GM18502 (cell line): ENCODE measurements around the gene IL17RA.
"Not testable (repeated sequence)": the region's sequence is repeated elsewhere in the genome, so short reads cannot be mapped to it uniquely, and the experiment has no call there.

Source experiments
- ATAC-seq: cut with Tn5 transposase; IDR thresholded peaks from one replicate; pipeline ENCODE4 v1.9.1; 2021; ENCODE audit warnings: mild to moderate bottlenecking; ENCODE audit not compliant: unreplicated experiment, poor library complexity

Gene IL17RA

DNA sequence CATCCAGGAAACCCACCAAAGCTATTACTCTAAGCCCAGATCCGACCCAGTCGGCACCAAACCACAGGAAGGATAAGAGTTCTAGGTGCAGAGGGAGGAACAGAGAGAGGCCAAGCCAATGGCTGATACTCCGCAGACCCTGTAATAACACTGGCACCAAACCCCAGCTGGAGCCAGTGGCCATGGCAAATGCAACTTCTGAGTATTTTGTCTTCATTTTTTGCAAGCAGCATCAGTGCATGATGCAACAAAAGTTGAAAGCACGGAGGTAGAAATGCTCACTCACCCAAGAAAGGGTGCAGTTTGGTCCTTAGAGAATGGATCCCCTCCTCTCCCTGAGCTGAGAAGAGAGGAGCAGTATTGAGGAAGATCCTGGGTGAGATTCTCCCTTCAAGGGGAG is 33.5 kb downstream of the IL17RA start:
- ATAC-seq = no peak

DNA sequence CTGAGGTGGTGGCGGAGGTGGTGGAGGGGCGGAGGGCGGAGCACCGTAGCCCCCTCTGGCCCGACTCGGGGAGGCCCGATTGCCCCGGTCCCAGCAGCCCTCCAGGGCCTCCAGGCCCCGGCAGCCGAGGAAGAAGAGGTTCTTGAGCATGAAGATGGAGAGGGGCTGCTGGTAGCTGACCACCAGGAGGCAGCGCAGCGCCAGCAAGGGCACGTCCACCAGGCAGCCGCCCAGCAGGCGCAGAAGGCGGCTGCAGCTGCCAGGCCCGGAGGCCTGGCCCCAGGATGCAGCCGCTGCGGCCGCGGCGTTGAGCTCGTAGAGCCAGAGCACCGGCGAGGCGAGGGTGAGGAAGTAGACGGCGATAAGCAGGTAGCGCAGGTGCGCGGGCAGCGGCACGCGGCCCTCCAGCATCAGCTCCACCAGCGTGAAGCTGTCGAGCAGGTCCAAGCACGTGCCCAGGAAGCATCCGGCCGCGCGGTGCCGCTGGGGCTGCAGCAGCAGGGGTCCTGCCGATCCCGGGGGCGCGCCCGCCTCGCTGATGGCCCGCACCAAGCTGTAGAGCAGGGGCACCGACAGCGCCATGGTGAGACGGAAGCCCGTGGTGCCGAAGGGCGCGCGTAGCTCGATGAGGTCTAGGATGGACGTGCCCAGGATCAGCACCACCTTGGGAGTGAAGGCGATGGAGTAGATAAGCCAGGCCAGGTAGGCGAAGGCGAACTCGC is 34.8 kb downstream of the IL17RA start:
- no peak for ATAC-seq

DNA sequence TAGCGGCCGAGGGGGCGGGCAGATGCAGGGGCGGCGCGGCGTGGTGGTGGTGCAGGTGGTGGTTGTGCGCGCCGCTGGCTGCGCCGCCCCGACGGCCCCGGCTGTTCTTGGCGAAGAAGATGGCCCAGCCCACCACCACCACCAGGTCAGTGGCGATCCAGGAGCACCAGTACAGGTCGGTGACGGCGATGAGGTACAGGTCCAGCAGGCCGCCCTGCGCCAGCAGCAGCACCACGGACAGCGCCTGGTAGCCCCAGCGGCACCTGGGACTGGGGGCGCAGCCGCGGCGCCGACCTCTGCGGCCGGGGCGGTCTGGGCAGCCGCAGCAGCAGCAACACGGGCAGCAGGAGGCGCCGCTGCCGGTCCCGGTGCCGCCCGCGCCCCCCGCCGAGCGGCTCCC is 35.5 kb downstream of the IL17RA start:
- no peak for ATAC-seq

DNA sequence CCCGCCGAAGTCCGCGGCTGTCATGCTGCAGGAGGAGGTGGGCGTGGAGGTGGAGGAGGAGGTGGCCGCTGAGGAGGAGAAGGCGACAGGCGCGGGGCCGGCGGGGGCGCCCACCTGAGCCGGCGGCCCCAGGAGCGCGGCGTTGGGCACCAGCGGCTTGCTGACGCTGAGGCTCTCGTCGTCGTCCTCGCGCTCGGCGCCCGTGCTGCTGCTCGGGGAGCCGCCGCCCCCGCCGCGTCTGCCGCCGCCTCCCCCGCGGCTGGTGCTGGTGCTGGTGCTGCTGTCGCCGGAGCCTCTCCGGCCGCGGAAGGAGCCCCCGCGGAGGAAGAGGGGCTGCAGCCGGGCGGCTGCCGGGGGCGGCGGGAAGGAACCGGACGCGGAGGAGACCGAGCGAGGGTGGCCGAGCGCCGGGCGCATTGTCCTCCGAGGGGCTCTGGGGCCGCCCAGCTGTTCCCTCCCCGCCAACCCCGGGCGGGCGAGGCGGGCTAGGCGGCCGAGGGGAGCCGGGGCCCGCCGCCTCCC is 36.0 kb downstream of the IL17RA start:
- no peak for ATAC-seq

GRCh38 chr22:17121233-17122195 is 36.7 kb downstream of the IL17RA start, which contains the start of gene TMEM121B:
Gene TMEM121B (minus strand): TSS chr22:17121360. CDS start chr22:17121127, 233 bp downstream.
- no peak for ATAC-seq

GRCh38 chr22:17130199-17130598 is 45.4 kb downstream of the IL17RA start:
- ATAC-seq = no peak

DNA sequence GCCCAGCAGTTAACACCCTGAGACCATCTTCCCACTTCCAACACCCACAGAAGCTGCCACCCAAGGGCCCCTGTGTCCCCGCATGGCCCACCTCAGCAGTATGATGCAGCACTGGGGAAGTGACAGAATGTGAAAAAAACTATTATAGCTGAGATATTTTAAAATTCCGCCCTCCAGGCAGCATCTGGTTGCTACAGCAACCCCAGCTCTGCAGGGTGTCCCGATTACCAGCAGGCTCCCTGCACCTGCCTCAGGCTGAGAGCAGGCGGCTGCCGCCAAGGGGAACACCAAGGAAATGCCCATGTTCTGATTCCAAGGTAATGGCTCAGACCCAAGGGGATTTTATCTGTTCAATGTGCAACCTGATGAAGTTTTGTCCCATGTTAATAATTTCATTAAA is 46.9 kb downstream of the IL17RA start:
- ATAC-seq = no peak

DNA sequence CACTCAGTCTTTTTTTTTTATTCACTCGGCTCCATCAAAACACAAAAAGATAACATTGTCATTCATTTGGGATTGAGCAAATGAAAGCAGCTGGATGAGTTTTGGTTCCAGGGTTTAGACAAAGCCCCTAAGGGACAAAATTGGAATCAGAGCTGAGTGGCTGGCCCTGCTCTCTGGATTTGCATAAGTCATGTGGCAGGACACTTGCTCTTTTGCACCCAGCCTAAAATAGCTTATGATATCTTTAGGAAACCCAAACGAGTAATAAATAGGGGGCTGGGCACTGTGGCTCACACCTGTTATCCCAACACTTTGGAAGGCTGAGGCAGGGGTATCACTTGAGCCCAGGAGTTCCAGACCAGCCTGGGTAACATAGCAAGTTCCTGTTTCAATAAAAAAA is 47.3 kb downstream of the IL17RA start:
- ATAC-seq = no peak

DNA sequence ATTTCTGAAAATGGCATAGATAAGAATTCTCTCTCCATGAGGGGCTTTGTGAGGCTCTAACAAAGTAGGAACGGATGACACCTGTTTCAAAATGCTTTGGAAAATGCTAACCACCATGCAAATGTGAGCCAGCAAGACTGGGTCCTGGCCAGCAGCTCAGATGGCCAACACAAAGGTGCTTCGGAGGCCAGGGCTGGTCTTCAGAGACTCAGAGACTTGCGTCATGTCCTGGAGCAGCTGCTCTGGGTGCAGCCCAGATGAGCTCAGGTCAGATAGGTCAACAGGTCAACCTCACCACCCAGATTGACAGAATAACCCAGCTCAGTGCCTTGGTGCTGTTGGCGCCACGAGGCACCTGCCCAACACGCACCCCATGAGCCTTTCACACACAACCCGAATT is 48.3 kb downstream of the IL17RA start:
- no peak for ATAC-seq

- no peak for ATAC-seq
Observed at GRCh38 chr22:17135153-17135760, 50.5 kb downstream of the IL17RA start.

DNA sequence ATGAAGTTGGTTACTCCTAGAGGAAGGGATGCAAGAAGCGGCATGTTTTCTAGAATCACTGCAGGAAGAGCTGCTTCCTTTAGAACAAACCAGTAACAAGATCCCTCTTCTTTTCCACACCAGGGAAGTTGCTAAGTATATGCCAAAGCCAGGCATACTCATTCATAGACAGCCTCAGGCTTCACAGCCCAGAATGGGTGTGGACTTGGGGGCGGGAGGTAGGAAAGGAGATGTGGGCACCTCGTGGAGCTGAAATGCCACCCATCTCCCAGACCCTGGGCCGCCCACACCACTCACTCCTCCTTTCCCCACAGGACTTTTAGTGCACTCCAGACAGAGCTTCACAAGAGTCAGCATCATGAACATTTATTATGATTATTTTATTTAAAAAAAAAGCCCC is 52.4 kb downstream of the IL17RA start:
- ATAC-seq = no peak

DNA sequence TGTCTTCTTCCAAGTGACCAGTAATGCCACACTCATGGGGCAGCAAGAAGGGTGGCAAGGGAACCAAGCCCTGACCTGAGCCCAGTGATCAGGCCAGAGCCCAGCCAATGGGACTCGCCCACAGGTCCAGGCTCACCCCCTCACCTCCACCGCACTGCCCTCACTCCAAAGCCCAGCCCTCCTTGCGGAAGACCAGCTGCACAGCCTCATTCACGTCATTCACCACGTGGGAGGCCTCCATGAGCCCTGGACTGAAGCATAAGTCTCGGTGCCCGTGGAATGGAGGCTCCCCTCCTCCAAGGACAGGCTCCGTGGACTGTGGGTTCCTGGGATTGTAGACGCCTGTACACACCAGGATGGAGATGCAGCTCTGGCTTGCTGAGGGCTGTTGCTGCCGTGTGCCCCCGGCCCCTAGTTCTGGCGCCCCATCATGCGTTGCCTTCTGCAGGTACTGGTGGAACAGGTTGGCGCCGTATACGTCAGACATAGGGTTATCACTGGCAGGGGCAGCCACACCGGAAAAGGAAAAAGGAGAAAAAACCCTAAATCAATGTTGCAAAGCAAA is 53.1 kb downstream of the IL17RA start:
- no peak for ATAC-seq

- no peak for ATAC-seq
Observed at GRCh38 chr22:17138513-17138912, 53.7 kb downstream of the IL17RA start.

DNA sequence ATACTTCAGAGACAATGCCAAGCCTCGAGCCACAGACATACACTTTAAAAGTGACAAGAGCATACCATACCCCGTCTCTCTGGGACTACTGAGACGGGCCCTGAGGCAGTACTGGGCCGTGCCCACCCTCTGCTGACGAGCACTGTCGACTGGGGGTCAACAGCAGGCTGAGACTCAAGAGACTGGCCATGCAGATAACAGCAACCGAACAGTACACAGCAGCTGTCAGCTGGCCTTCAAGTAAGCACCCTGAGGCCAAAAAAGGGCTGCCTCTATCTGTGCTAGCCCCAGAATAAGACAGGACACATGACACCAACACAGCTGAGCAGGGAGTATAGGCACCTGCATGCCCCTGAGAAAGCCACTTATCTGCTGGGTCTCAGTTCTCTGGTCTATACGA is 55.2 kb downstream of the IL17RA start:
- ATAC-seq = no peak

DNA sequence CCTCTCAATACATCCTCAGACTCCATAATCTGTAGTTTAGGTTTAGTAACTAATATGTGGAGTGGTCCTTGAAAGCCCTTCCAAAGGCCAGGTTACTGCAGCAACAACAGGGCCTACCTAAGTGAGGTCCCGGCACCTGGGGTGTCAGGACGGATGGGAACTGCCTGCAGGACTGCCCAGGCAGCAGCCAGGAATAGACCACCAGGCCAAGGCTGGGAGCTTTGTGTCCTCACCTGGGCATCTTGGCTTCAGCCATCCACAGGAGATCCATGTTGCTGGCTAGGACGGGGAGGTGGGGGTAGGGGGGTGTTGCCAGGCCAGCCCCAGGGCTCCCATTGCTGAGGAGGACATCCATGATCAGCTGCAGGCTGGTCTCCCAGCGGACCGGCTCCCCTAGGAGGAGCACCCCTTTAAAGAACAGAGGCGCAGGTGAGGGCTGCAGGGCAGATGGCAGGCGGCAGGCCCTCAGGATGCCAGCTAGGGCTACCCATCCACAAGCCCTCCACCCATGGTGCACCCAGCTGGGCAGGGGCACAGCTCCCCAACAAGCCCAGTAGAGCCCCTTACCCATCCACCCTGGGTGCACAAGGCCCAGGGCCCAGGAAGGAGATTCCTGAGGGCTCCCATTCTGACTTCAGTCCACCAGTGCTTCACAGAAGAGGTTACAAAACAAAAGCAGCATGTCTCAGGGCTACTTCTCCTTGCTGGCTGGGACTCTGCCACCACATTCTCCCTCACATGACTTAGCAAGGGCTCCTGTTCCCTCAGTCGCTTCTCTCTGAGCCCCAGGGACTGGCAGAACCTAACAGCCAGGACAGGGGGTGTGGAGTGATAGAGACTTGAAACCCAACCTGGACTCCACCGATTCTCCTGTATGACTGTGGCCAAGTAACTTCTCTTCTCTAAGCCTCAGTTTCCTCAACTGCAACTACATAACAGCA is 56.3 kb downstream of the IL17RA start:
- ATAC-seq = no peak

- ATAC-seq = no peak
Observed at GRCh38 chr22:17143101-17143500, 58.3 kb downstream of the IL17RA start.

DNA sequence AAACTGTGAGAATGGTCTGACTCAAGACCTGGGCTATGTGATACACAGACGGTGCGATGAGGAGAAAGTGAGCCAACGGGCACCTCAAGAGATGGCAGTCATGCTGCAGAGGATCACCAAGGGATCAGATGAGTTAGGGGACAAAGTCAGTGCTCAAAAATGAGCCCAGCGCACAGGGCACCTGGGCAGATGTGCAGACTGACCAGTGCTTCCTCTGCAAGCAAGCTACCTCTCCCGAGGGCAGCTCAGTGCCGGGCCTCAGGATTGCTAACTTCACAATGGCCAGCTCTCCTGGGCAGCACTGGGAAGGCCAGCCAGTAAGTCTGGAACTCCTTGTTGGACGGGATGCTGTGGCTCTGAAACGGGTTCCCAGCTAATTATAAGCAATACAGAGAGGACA is 59.0 kb downstream of the IL17RA start:
- ATAC-seq = no peak

DNA sequence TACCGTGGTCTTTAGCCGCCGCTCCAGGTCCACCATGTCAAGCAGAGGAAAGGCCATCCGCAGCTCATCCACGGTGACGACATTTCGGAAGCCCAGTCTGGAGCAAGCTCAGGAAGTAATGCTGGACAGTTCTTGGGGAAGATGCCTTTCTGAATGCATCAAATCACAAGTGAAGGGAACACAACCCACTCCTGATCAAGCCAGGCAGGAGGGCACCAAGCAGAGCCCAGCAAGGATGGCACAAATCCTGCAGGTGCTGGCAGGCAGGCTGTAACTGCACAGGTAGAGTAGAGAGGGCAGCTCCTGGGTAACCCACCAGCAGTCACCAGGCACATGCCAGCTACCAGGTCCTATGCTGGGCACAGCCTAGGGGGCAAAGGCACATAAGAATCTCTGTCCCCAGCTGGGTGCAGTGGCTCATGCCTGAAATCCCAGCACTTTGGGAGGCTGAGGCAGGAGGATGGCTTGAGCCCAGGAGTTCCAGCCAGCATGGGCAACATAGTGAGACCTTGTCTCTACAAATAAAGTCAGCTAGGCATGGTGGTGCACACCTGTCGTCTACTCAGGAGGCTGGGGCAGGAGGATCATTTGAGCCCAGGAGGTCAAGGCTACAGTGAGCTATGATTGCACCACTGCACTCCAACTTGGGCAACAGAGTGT is 60.4 kb downstream of the IL17RA start:
- ATAC-seq = no peak

- not testable (repeated sequence) for ATAC-seq
Observed at GRCh38 chr22:17147458-17147857, 62.7 kb downstream of the IL17RA start.
